ENCODE data around the gene DCAF11.

- TF ChIP-seq CTCF (IDR thresholded peaks at IDR 0.05 in 8 of 11, conservative IDR thresholded peaks at IDR 0.05 in 3 of 11) (no peak), POLR2A (IDR thresholded peaks at IDR 0.05) (no peak), POLR2AphosphoS5 (IDR thresholded peaks at IDR 0.05) (no peak)
Observed at GRCh38 chr14:24068711-24069410, 45.7 kb upstream of the DCAF11 start.
